ENCODE results near the gene USP40.

USP40 gene

GRCh38 chr2:233441161-233442027 is 125.2 kb downstream of the USP40 start:
- ChIA-PET CTCF (no interaction called here), POLR2A (no interaction called here)
- DNase-seq (ENCODE audit: extremely low spot score), result no peak
- TF ChIP-seq ARNT (IDR thresholded peaks at IDR 0.05), result no peak
- TF ChIP-seq SP1 (IDR thresholded peaks at IDR 0.05), result no peak
- TF ChIP-seq NFRKB (IDR thresholded peaks at IDR 0.05), result no peak
- TF ChIP-seq ELF4 (IDR thresholded peaks at IDR 0.05), result no peak
- no peak for TF ChIP-seq FOXK2 (IDR thresholded peaks at IDR 0.05)
- TF ChIP-seq FOXA1 (IDR thresholded peaks at IDR 0.05), result no peak
- no peak for TF ChIP-seq LEF1 (IDR thresholded peaks at IDR 0.05; ENCODE audit: borderline replicate concordance)
- no peak for TF ChIP-seq ZNF384 (IDR thresholded peaks at IDR 0.05)
- no peak for TF ChIP-seq CTBP1 (IDR thresholded peaks at IDR 0.05; ENCODE audit: borderline replicate concordance)
- TF ChIP-seq BHLHE40 (IDR thresholded peaks at IDR 0.05; ENCODE audit: borderline replicate concordance), result no peak
- no peak for TF ChIP-seq L3MBTL2 (conservative IDR thresholded peaks at IDR 0.05)
- no peak for TF ChIP-seq TARDBP (IDR thresholded peaks at IDR 0.05)
- TF ChIP-seq SUZ12 (IDR thresholded peaks at IDR 0.05), result no peak

GRCh38 chr2:233440714-233441113 is 125.9 kb downstream of the USP40 start:
- no peak for DNase-seq (ENCODE audit: extremely low spot score)
- ChIA-PET CTCF (no interaction called here), POLR2A (no interaction called here)
- TF ChIP-seq FOXM1 (IDR thresholded peaks at IDR 0.05; ENCODE audit: borderline replicate concordance), result no peak
- TF ChIP-seq PKNOX1 (IDR thresholded peaks at IDR 0.05), result no peak
- no peak for TF ChIP-seq TARDBP (IDR thresholded peaks at IDR 0.05)
- no peak for TF ChIP-seq SP1 (IDR thresholded peaks at IDR 0.05)
- TF ChIP-seq ZNF384 (IDR thresholded peaks at IDR 0.05), result no peak
- TF ChIP-seq HDGF (IDR thresholded peaks at IDR 0.05; ENCODE audit: borderline replicate concordance), result no peak
- no peak for TF ChIP-seq LEF1 (IDR thresholded peaks at IDR 0.05; ENCODE audit: borderline replicate concordance)
- TF ChIP-seq NFRKB (IDR thresholded peaks at IDR 0.05), result no peak
- no peak for TF ChIP-seq ELF4 (IDR thresholded peaks at IDR 0.05)
- no peak for TF ChIP-seq FOXK2 (IDR thresholded peaks at IDR 0.05)
- TF ChIP-seq BHLHE40 (IDR thresholded peaks at IDR 0.05; ENCODE audit: borderline replicate concordance), result no peak

GRCh38 chr2:233440314-233440713 is 126.3 kb downstream of the USP40 start:
- DNase-seq (ENCODE audit: extremely low spot score), result no peak
- ChIA-PET CTCF (no interaction called here), POLR2A (no interaction called here)
- no peak for TF ChIP-seq SUZ12 (IDR thresholded peaks at IDR 0.05)

GRCh38 chr2:233439191-233439590 is 127.4 kb downstream of the USP40 start:
- ChIA-PET POLR2A (no interaction called here), CTCF (no interaction called here)

GRCh38 chr2:233438573-233439147 is 127.9 kb downstream of the USP40 start:
- TF ChIP-seq ARNT (IDR thresholded peaks at IDR 0.05) (no peak), TARDBP (IDR thresholded peaks at IDR 0.05) (no peak), CTBP1 (IDR thresholded peaks at IDR 0.05; ENCODE audit: borderline replicate concordance) (no peak), L3MBTL2 (conservative IDR thresholded peaks at IDR 0.05) (no peak), LEF1 (IDR thresholded peaks at IDR 0.05; ENCODE audit: borderline replicate concordance) (no peak), FOXA1 (IDR thresholded peaks at IDR 0.05) (no peak), PKNOX1 (IDR thresholded peaks at IDR 0.05) (no peak), ELF4 (IDR thresholded peaks at IDR 0.05) (no peak), FOXM1 (IDR thresholded peaks at IDR 0.05; ENCODE audit: borderline replicate concordance) (no peak), NFRKB (IDR thresholded peaks at IDR 0.05) (no peak)
- no peak for DNase-seq (ENCODE audit: extremely low spot score)
- CTCF ChIA-PET, result no interaction called here
- POLR2A ChIA-PET, result no interaction called here

More at GRCh38 chr2:233439191-233439590, 127.4 kb downstream of the USP40 start:
- no peak for DNase-seq (ENCODE audit: extremely low spot score)
- no peak for TF ChIP-seq ARNT (IDR thresholded peaks at IDR 0.05)
- no peak for TF ChIP-seq NFRKB (IDR thresholded peaks at IDR 0.05)

GRCh38 chr2:233437439-233437955 is 129.1 kb downstream of the USP40 start:
- no peak for DNase-seq (ENCODE audit: extremely low spot score)
- TF ChIP-seq TARDBP (IDR thresholded peaks at IDR 0.05) (no peak), FOXK2 (IDR thresholded peaks at IDR 0.05) (no peak), NFRKB (IDR thresholded peaks at IDR 0.05) (no peak), CTBP1 (IDR thresholded peaks at IDR 0.05; ENCODE audit: borderline replicate concordance) (no peak), ZNF384 (IDR thresholded peaks at IDR 0.05) (no peak), L3MBTL2 (conservative IDR thresholded peaks at IDR 0.05) (no peak), BHLHE40 (IDR thresholded peaks at IDR 0.05; ENCODE audit: borderline replicate concordance) (no peak), ELF4 (IDR thresholded peaks at IDR 0.05) (no peak), SP1 (IDR thresholded peaks at IDR 0.05) (no peak), ARNT (IDR thresholded peaks at IDR 0.05) (no peak), LEF1 (IDR thresholded peaks at IDR 0.05; ENCODE audit: borderline replicate concordance) (no peak), FOXA1 (IDR thresholded peaks at IDR 0.05) (no peak), SUZ12 (IDR thresholded peaks at IDR 0.05) (no peak)
- ChIA-PET POLR2A (no interaction called here), CTCF (no interaction called here)

Measured in HEK293T (cell line).